ENCODE results near the gene TNNI2.
"Not testable (repeated sequence)": the region's sequence is repeated elsewhere in the genome, so short reads cannot be mapped to it uniquely, and the experiment has no call there.

Gene TNNI2

DNA sequence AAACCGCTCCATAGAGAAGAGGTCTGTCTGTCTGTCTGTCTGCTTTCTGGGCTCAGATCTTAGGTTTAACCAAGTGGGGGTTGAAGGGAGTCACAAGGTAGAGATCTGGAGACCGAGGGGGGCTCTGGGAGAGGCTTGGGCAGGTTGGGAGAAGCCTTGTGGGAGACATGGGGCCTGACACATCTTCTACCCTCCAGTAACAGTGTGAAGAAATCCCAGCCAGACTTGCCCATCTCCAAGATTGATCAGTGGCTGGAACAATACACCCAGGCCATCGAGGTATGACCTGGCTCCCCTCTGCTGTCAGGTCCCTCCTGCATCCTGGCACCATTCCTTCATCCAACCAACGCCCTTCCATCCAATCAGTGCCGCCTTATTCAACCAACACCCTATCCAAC is 45.5 kb downstream of the TNNI2 start:
- TF ChIP-seq, protein P1, sequence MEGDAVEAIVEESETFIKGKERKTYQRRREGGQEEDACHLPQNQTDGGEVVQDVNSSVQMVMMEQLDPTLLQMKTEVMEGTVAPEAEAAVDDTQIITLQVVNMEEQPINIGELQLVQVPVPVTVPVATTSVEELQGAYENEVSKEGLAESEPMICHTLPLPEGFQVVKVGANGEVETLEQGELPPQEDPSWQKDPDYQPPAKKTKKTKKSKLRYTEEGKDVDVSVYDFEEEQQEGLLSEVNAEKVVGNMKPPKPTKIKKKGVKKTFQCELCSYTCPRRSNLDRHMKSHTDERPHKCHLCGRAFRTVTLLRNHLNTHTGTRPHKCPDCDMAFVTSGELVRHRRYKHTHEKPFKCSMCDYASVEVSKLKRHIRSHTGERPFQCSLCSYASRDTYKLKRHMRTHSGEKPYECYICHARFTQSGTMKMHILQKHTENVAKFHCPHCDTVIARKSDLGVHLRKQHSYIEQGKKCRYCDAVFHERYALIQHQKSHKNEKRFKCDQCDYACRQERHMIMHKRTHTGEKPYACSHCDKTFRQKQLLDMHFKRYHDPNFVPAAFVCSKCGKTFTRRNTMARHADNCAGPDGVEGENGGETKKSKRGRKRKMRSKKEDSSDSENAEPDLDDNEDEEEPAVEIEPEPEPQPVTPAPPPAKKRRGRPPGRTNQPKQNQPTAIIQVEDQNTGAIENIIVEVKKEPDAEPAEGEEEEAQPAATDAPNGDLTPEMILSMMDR (IDR thresholded peaks at IDR 0.05; ENCODE audit: borderline replicate concordance, control extremely low read depth, extremely low read depth, insufficient read depth, missing control alignments), result no peak
- in situ Hi-C loops (cut with MboI; ENCODE audit: low sequenced_read_pairs, unreplicated experiment), result loop anchor here (5.0 kb wide), 1 partner anchor 33 kb away; the partner anchor contains the start of gene TNNT3
- no peak for DNase-seq (ENCODE audit: low spot score)

DNA sequence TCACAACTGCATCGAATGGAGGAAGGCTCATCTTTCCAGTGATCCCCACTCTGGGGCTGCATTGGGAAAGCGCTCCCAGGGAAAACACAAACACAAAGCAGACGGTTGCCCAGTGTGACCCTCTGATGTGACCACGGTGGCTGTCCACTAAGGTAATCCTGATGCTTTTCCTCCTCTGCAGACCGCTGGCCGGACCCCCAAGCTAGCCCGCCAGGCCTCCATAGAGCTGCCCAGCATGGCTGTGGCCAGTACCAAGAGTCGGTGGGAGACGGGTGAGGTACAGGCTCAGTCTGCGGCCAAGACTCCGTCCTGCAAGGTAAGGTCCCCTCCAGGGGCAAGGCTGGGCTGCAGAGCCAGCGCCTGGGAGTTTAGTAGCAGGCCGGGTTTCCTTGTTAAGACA is 47.8 kb downstream of the TNNI2 start:
- DNase-seq (ENCODE audit: low spot score), result not testable (repeated sequence)

DNA sequence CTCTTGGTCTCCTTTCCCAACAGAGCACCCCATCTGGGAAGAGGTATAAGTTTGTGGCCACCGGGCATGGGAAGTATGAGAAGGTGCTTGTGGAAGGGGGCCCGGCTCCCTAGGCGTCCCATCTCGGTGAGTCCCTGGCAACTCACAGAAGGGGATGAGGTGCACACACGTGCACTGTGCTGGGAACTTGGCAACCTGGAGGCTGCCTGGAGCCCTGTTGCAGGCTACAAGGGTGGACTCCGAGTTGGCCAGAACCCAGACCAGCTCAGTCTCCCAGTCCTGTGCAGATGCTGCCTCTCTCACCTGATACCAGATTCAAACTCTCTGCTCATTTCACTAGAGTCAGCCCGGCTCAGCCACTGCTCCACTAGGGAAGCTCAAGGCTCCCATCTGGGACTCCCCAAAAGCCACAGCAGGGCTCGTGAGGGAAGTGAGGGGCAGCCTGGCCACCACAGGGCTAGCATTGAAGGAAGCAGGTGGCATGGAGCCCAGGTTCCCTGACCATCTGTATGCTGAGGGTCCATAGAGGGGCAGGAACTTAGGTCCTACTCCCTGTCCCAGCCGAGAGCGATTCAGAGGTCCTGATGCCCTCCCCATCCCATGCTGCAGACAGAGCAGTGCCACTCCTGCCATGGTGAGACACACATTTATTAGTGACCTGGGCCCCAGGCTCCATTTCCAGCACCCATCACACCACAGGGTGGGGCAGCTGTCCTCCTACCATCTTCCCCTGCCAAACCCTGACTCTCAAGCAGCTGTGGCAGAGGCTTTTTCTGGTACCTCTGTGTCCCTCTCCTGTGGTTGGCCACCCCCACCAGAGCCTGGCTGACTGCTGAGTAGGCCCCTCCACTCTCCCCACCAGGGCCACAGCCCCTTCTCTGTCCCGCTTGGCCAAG is 48.9 kb downstream of the TNNI2 start:
- in situ Hi-C loops (cut with MboI; ENCODE audit: low sequenced_read_pairs, unreplicated experiment), result no loop called here
- TF ChIP-seq, protein P1 (IDR thresholded peaks at IDR 0.05; ENCODE audit: borderline replicate concordance, control extremely low read depth, extremely low read depth, insufficient read depth, missing control alignments), result no peak
- DNase-seq (ENCODE audit: low spot score), result no peak

More for the DNA sequence above, 47.8 kb downstream of the TNNI2 start:
- in situ Hi-C loops (cut with MboI; ENCODE audit: low sequenced_read_pairs, unreplicated experiment), result not testable (repeated sequence)

DNA sequence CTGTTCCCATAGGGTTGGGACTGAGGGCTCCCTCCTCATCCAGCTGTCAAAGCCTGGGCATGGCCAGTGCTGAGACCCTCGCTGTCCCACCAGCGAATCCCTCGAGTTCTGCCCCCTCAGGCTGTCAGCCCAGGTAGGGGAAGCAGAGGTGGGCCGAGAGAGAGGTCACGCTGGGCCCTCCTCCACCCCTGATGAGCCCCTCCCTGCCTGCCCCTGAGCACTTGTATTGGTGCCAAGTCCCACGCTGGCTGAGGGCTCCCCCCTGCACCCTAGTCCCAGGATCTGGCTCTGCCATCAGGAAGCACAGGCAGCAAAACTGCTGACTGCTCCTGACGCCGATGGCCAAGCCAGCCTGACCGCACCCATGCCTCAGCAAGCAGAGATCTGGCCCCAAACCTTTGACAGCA is 49.6 kb downstream of the TNNI2 start:
- TF ChIP-seq, protein P1 (IDR thresholded peaks at IDR 0.05; ENCODE audit: borderline replicate concordance, control extremely low read depth, extremely low read depth, insufficient read depth, missing control alignments), result no peak
- in situ Hi-C loops (cut with MboI; ENCODE audit: low sequenced_read_pairs, unreplicated experiment), result no loop called here
- no peak for DNase-seq (ENCODE audit: low spot score)

DNA sequence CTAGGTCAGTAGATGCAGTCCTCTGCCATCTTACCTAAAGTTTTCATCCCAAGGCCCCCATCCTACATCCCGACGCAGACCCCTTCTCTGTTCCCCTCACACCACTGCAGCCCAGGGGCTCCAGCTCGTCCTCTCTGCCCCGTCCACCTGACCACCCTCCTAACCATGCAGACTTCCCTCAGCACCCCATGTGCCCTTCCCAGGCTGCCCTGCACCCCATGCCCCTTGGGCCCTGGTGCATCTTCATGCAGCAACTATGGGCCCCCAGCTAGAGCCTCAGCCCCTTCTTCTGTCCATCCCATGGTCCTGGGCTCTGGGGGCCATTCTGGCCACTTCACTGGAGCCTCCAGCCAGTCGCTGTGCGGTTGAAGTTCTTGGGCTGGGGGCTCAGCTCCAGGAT is 50.0 kb downstream of the TNNI2 start:
- in situ Hi-C loops (cut with MboI; ENCODE audit: low sequenced_read_pairs, unreplicated experiment), result no loop called here
- DNase-seq (ENCODE audit: low spot score), result no peak
- TF ChIP-seq, protein P1 (IDR thresholded peaks at IDR 0.05; ENCODE audit: borderline replicate concordance, control extremely low read depth, extremely low read depth, insufficient read depth, missing control alignments), result no peak

DNA sequence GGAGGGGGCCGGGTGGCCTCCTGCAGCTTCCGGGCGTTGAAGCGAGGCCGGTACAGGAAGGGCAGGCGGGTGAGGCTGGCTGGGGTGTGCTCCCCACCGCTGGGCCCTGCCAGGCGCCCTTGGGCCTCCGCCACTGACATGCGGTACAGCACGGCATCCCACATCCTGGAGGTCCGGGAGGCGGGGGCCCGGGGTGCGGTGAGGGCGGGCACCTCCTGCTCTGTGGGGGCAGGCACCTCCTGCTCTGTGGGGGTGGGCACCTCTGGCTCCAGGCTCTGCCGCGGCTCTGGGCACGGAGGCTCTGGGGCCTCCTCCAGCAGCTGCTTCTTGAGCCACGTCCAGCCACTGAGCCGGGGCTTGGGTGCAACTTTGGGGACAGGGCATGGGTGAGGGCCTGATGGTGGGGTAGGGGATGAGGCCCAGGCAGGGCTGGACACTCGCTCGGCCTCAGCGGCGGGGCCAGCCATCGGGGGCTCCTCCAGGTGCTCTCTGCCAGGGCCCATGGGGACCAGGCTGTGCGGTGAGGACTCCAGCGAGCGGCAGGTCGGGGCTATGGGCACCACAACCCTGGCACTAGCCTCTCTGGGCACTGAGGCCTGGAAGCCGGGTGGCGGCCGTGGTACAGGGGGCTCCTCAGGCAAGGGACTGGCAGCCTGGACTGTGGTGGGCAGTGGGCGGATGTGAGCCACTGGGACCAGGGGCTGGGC is 50.6 kb downstream of the TNNI2 start:
- in situ Hi-C loops (cut with MboI; ENCODE audit: low sequenced_read_pairs, unreplicated experiment), result no loop called here
- no peak for DNase-seq (ENCODE audit: low spot score)
- TF ChIP-seq, protein P1 (IDR thresholded peaks at IDR 0.05; ENCODE audit: borderline replicate concordance, control extremely low read depth, extremely low read depth, insufficient read depth, missing control alignments), result no peak
